ENCODE data around the gene TPO.
"Not testable (repeated sequence)": the region's sequence is repeated elsewhere in the genome, so short reads cannot be mapped to it uniquely, and the experiment has no call there.

TPO gene

DNA sequence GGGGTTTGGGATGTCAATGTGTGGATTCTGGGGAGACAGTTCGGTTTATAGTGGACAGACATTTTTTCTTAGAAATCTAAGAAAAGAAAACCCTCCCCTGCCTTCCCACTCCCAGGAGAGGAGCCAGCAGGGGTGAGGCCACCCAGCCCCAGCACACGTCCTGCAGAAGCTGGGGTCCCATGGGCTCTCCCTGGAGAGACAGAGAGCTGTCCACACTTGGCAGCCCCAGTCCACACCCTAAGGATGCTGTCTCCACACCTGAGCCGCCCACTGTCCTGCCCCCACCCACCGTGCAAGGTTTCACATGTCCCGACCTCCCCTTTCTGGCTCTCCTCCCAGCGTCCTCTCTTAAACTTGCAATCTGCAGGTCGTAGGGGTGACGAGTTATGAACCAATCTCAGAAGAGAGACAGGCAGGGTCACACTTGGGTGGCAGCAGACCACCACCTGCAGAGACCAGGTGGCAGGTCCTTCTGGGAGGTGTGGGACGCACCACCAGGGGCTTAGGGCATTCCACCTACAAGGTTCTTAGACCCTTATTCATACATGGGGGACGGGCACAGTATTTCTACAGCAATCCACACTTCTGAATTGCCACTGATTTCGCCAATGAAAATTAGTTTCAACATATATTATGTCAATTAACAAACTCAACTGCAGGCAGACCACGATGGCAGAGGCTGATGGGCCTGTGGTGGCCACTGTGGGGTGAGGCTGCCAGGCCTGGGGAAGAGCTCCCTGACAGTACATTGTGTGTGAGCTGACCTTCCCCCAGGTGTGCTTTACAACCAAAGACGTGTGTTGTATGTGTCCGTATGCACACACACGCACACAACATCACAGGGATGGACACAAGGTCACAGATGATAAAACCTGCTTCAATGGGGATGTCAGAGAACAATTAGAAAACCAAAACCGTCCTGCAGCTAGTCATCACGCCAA, 158.5 kb downstream of the TPO start:
- H3K4me3 ChIP-seq (ENCODE audit: low read depth, low read length) = no peak overlapping the region

DNA sequence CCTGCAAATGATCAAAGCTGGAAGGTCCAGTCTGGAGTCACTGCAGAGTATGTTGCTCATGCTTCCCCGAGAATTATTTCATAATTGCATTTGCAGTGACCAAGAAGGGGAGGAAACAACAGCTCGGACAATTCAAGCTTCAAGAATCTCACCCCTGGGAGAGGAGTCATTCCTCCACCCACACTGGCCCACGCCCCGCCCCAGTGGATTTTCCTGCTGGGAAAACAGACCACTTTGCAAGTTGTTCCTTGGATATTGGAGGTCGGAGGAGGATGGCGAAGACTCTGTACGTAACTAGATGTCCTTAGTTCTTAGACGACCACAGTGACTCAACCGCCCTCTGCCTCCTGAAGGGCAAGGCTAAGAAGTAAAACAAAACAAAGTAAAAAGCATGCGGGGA, 159.4 kb downstream of the TPO start:
- no peak overlapping the region for H3K4me3 ChIP-seq (ENCODE audit: low read depth, low read length)

DNA sequence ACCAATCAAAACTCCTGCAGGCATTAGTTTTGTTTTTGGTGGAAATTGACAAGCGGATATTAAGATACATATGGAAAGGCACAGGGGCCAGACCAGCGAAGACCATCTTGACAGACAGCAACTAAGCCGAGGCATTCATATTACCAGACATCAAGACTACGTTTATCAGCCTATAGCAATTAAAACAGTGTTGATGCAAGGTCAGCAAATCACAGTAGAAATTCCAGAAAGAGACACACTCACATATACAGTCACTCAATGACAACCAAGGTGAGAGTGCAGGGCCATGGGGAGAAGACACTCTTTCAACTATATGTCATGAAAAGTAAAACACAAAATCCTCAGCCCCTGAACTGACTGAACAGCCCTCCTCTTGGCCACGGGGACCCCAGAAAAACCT, 164.6 kb downstream of the TPO start:
- no peak overlapping the region for H3K4me3 ChIP-seq (ENCODE audit: low read depth, low read length)

DNA sequence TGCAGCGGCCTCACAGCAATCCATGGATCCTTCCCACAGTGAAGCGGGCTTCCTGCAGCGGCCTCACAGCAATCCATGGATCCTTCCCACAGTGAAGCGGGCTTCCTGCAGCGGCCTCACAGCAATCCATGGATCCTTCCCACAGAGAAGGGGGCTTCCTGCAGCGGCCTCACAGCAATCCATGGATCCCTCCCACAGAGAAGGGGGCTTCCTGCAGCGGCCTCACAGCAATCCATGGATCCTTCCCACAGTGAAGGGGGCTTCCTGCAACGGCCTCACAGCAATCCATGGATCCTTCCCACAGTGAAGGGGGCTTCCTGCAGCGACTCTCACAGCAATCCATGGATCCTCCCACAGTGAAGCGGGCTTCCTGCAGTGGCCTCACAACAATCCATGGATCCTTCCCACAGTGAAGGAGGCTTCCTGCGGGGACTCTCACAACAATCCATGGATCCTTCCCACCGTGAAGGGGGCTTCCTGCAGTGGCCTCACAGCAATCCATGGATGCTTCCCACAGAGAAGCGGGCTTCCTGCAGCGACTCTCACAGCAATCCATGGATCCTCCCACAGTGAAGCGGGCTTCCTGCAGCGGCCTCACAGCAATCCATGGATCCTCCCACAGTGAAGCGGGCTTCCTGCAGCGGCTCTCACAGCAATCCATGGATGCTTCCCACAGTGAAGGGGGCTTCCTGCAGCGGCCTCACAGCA, 168.1 kb downstream of the TPO start:
- H3K4me3 ChIP-seq (ENCODE audit: low read depth, low read length) = not testable (repeated sequence)

DNA sequence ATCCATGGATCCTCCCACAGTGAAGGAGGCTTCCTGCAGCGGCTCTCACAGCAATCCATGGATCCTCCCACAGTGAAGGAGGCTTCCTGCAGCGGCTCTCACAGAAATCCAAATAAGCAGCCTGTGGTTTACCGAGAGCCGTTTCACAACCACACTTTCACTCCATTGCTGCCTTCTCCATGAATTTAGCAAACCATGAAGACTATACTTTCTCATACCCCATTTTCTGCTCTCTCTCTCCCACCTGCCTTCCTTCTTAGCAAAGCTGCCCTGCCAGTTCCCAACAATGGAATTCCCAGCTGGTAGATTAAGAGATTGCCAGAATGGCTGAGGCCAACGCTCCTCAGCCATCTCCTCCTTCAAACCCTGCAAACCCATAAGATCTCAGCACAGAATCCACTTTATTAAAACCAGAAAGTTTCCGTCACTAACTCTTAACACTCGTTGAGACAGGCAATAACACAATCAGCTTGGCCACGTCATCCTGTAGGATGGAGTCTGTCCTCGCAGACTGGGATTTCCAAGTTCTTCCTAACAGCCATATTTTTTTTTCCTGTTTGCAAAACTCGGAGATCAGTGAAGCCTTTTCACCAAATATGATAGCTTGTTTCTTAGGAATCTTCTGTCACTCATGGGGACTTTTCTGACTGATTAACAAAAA, 168.8 kb downstream of the TPO start:
- no peak overlapping the region for H3K4me3 ChIP-seq (ENCODE audit: low read depth, low read length)

DNA sequence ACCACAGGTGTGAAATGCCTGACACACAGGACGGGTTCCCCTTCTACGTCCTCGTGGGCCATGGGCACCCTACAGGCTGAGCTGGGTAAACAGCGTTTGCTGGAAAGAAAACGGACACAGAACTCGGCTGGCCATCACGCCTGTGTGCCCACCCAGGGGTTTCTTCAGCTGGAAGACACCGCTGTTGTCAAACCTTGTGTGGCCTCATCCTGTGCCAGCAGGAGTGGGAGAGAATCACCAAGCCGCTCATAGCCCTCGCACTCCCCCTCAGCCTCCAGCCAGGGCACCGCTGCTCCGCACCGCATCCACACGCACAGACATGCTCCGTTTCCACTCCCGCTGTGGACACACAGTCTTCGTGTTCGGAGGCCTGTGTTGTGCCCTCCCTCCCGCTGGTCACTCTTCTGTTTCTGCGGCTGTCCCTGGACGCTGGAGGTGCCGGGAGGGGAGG, 169.7 kb downstream of the TPO start:
- H3K4me3 ChIP-seq (ENCODE audit: low read depth, low read length) = no peak overlapping the region

DNA sequence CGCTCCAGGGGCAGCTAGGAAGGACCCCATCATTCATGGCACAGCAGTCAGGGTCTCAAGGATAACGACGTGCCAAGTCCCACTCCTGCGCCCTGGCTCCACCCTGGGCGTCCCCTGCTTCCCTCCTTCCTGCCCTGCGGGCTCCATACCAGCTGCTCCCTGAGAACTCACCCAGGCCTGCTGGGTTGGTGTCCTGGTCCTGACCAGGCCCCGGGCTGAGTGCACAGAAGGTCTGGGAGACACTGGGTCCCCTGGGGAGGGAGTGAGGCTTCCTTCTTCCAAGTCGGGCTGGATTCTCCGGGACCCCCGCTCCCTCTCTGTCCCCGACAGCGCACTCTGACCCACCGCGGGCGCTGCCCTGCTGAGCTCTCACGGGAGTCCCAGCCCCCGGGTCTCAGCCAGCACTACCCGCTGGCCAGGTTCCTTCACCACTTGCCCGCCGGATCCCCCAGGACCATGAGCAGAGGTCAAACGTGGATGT, 170.8 kb downstream of the TPO start:
- no peak overlapping the region for H3K4me3 ChIP-seq (ENCODE audit: low read depth, low read length)

DNA sequence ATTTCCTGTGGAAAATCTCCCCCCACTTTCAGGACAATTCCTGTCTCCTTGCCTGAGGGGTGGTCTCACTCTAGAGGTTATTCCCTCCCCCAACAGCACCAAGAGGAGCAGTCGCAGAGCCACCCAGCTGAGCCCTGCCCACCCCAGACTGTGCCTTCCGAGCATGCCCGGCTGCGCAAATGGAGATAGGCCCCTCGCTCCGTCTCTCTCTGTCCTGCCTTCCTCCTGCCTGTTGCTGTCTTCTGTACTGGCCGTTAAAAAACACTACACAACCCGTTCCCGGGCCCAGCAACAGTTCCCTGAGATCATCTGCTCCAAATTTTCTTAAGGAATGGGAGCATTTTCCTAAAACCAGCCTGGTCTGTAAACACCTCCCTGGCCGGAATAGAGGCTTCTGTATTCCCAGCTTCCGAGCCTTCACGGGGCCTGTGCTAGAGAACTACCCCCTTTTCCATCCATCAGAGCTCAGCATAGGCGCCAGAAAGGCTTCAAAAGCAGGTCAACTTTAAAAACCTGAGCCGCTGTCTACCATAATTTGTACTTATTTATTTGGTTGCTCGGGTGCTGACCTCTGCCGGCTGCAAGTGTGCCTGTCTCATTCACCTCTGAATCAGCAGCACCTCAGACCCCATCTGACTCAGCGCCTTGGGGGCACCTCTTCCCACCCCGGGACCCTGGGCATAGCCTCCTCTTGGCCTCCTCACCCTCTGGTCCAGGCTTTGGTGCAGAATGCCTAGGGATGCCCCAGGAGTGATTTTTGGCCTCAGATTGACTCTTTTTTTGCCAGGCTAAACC, 171.6 kb downstream of the TPO start:
- no peak overlapping the region for H3K4me3 ChIP-seq (ENCODE audit: low read depth, low read length)

DNA sequence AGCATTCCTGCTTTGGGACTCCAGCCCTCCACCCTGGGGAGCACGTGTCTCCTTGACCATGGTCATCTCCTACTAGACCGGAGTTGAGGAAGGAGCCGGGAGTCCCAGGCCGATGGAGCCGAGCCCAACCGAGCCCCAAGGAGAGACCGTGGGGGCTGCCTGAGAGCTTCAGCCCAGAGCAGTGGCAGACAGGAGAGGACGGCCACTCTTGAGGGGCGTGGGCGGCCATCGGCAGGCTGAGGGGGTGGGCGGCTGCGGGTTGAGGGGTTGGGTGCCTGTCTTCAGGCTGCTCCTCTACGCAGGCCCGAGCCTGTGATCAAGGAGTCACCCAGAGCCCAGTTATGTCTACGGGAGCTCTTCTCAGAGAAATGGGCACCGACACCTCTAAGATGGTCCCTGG, 172.4 kb downstream of the TPO start:
- H3K4me3 ChIP-seq (ENCODE audit: low read depth, low read length) = no peak overlapping the region

DNA sequence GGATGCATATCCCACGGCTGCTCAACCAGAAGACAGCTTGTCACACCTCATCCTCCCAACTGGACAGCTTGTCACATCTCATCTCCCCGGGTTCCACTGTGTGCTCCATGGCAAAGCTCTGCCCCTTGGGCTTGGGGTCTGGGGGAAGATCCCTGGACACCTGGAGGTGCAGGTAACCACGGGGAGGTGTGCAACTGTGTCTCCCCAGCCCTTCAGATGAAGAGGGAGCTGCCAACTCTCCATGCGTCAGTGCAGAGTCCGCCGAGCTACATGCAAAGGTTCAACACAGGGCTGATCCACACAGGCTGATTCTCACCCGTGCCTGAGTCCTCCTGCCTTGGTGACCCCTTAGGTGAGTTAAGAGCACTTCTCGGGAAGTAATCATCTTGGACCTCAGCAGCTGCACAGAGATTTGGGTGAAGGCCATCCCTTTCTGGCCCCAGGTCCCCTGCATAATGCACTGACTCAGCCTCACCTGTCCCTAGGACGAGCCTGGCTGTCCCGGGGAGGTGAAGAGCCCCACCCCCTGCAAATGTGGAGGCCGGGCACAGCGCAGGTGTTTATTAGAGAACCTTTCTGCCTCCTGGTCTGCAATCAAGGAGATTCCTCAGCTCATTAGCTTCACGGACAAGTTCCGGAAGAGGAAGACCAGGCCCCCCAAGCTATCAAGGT, 173.1 kb downstream of the TPO start:
- H3K4me3 ChIP-seq (ENCODE audit: low read depth, low read length) = no peak overlapping the region

DNA sequence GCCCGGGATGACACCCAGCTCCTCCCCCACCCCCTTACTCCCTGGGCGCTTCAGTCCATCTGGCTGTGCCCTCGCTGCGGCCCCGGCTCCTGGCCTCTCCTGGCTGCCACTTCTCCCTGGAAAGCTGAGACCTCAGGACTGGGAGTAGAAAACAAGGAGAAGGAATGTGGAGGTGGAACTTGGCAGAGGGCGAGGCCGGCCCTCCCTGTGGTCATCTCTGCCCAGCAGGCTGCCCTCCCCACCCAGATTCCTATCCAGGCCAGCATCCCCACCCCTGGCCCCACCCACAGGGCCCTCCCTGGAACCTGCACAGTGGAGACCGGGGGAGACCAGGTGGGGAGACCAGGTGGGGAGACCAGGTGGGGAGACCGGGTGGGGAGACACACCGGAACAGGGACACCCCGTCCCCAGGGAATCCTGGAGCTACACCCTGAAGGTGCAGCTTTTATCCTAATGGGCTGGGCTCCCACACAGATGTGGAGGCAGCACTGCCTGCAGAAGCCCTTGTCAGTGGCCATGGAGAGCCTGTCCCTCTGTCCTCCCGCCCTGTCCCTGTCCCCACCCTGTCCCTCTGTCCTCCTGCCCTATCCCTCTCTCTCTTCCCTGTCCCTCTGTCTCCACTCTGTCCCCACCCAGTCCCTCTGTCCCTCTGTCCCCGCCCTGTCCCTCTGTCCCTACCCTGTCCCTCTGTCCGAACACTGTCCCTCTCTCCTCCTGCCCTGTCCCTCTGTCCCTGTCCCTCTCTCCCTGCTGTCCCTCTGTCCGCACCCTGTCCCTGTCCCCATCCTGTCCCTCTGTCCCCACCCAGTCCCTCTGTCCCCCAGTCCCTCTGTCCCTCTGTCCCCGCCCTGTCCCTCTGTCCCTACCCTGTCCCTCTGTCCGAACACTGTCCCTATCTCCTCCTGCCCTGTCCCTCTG, 173.9 kb downstream of the TPO start:
- no peak overlapping the region for H3K4me3 ChIP-seq (ENCODE audit: low read depth, low read length)

DNA sequence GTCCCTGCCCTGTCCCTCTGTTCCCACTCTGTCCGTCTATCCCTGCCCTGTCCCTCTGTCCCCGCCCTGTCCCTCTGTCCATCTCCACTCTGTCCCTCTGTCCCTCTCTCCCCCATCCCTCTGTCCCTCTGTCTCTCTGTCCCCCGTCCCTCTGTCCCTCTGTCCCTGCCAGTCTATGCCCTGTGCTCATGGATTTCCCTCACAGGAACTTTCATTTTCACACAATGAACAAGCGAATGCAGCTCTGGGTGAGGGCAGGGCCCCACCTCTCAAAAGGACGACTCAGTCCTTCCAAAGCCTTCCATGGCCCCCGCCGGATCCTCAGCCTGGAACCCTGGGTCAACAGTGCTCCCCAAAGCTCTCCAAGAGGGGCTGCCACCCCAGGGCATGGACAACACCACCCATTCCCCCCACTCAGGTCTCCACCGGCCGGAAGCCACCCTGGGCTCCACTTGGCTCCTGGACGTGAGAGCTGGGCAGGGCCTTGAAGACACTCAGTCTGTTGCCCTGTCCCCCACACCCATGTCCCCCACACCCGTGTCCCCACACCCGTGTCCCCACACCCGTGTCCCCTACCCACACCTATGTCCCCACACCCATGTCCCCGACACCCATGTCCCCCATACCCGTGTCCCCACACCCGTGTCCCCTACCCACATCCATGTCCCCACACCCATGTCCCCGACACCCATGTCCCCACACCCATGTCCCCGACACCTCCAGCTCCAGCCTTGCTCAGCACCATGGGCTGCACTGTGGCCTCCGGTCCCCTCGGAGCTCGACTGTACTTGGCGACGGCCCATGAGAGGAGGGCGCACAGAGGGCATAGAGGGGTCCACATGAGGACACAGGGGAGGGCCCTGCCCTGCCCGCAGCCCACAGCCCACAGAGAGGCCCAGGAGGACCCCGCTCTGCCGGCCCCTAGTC, 175.1 kb downstream of the TPO start:
- no peak overlapping the region for H3K4me3 ChIP-seq (ENCODE audit: low read depth, low read length)

DNA sequence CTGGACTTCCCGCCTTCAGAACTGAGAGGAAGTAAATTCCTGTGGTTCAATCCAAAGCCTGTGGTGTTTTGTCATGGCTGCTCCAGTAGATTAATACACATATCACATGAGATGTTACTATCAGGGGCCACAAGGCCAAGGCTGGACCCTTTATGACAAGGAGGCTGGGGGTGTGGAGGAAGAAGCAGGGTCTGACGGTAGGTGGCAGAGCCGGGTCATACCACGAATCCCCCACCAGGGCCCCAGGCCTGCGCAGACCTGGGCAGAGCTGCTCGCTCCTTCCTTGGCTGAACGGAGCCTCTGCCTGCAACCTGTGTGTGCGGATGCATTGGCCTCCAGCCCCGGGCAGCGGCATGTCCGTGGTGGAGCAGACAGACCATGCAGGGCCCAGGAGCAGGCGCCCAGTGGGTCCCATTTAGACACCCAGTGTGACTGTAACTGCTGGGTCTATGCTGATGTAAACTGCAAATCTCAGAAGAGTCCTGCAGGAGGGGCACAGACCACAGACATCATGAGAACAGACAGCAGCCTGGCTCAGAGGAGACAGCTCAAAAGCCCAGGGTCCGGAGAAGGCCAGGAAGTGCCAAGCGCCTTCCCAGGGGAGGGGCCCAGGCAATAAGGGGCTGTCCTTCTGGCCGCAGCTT, 175.8 kb downstream of the TPO start:
- H3K4me3 ChIP-seq (ENCODE audit: low read depth, low read length) = no peak overlapping the region

DNA sequence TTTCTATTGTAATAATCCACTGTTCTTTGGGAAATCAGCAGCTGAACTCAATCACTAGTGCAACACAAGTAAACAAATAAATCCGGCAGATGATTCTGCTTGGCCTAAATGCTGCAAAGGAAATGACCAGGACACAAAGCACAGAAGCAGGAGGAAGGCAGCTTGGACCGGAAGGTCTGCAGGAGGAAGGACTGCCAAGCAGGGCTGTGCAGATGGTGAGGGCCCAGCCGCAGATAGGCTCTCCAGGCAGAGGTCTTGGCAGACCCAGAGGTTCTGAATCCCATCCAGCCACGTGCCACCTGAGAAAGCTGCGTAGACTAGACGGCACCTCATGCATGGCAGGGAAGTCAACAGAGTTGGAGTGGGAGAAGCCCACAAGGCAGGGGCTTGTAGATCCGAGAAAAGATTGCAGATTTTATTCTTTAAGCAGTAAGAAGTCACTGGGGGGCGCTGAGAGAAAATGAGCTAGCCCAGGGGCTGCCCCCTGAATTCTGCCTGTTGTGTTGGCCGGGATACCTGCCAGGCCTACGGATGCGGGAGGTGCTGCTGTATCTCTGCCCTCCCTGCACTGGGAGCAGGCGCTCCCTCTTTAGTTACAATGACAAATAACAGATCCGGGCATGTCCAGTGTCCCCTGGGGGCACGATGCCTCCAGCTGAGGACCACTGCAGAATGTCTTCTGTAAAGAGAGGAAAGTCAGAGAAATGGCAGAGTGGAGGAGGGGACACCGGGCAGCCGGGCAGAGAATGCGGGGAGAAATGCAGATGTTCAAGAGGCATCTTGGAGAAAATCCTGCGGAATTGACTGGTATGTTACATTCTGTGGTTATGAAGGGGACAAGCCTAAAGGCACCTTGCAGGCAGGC, 177.6 kb downstream of the TPO start:
- H3K4me3 ChIP-seq (ENCODE audit: low read depth, low read length) = no peak overlapping the region

DNA sequence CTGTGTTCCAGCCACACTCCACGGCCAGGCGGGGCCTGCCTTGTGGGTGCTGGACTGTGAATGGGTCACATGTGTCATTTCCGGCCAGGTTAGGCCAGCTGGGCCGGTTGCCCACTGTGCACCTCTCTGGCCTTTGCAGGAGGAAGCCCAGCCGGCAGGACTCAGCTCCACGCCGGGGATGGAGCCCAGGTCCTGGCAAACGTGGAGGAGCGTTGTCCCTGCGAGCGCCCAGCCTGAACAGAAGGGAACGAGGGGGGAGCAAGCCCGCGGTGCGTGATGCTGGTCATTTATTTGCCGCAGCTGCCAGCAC, 178.2 kb downstream of the TPO start:
- H3K4me3 ChIP-seq (ENCODE audit: low read depth, low read length) = no peak overlapping the region
